Measurements from ENCODE around the gene SEC23B. TPM values are rescaled to one million over a fixed set of nuclear protein-coding genes. Genes with fewer than 3 reads are reported as not detected.

The SEC23B gene
- total and polyA plus RNA-seq, 2 of the 8 experiments (the other 6 are each of a cell fraction or from before 2014, with no cell fraction given), result 53.3 to 62.8 TPM

DNA sequence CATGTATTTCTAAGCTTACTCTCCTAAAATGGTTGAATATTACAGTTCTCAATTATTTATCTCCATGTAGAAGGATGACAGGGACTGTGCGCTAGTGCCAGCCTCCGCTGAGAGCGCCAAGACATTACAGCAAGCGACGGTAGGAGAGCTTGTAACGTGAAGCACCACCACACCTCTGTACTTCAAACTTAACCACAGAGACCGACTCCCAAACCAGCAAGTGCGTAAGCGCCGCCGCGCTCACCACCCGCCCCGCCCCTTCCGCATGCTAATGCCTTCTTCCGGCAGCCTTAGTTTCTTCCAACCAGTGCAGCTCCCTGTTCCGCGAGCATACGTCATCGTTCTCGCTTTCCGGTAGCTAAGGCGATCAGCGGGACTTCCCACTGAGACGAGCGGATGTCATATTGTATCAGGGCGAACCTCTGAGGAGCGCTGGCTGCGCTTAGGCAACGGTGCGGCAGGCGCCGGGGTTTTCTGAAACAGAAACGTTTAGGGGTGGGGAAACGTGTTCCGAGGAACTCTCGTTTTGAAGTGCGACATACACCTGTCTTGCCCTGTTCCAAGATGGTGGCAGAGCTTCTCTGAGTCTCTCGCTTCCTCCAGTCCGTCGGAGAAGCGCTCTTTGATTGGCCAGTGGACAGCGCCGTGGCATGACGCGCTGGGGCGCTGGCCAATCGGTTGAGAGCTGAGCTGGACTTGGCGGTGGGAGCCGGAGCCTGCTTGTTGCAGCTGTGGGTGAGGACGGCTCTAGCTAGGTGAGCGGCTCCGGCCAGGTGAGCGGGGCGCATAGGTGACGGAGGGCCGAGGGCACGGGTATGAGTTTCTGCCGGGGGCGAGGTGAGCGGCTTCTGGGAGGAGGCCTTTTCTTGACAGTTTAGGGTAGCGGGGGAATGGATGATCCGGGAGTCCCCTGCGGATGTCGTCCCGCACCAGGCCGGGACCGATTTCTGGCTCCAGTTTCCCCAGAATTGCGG is at the start of gene SEC23B (continued):
- TF ChIP-seq, protein P1, sequence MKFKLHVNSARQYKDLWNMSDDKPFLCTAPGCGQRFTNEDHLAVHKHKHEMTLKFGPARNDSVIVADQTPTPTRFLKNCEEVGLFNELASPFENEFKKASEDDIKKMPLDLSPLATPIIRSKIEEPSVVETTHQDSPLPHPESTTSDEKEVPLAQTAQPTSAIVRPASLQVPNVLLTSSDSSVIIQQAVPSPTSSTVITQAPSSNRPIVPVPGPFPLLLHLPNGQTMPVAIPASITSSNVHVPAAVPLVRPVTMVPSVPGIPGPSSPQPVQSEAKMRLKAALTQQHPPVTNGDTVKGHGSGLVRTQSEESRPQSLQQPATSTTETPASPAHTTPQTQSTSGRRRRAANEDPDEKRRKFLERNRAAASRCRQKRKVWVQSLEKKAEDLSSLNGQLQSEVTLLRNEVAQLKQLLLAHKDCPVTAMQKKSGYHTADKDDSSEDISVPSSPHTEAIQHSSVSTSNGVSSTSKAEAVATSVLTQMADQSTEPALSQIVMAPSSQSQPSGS (IDR thresholded peaks at IDR 0.05; ENCODE audit: low read length), result peak; percentile 99
- TF ChIP-seq YY1 (IDR thresholded peaks at IDR 0.05; ENCODE audit: low read depth, low read length) (peak; percentile 98), SRF (IDR thresholded peaks at IDR 0.05; ENCODE audit: low read depth, low read length) (no peak), TAF1 (IDR thresholded peaks at IDR 0.05; ENCODE audit: low read depth, low read length) (peak; percentile 91), ATF3 (IDR thresholded peaks at IDR 0.05; ENCODE audit: insufficient read depth, low read depth, low read length) (no peak), FOSL1 (IDR thresholded peaks at IDR 0.05; ENCODE audit: insufficient read depth, low read depth, low read length) (no peak), RFX5 (IDR thresholded peaks at IDR 0.05; ENCODE audit: borderline replicate concordance, low read depth, low read length) (no peak), CTCF (IDR thresholded peaks at IDR 0.05; ENCODE audit: control extremely low read depth in 1 of 3, insufficient read depth in 1 of 3, low read depth in 1 of 3, low read length in 3 of 3) (no peak), TCF12 (IDR thresholded peaks at IDR 0.05; ENCODE audit: low read depth, low read length) (no peak), EP300 (IDR thresholded peaks at IDR 0.05; ENCODE audit: borderline replicate concordance in 1 of 2, low read depth in 2 of 2, low read length in 2 of 2) (no peak), TAF7 (optimal IDR thresholded peaks at IDR 0.05; ENCODE audit: borderline replicate concordance, low read depth, low read length) (peak; percentile 71)
- TF ChIP-seq, protein P2, sequence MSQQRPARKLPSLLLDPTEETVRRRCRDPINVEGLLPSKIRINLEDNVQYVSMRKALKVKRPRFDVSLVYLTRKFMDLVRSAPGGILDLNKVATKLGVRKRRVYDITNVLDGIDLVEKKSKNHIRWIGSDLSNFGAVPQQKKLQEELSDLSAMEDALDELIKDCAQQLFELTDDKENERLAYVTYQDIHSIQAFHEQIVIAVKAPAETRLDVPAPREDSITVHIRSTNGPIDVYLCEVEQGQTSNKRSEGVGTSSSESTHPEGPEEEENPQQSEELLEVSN (IDR thresholded peaks at IDR 0.05), result peak; percentile 26; the same call in 1 of the 2 replicates

Measured in H1 (cell line).